Keratinocyte (primary cell): ENCODE results near the gene UNC93A.
"Not testable (repeated sequence)": the region's sequence is repeated elsewhere in the genome, so short reads cannot be mapped to it uniquely, and the experiment has no call there.

Experiments used
- CTCF ChIP-seq, 3 experiments: IDR thresholded peaks in 1 of 3; conservative IDR thresholded peaks in 1 of 3; optimal IDR thresholded peaks in 1 of 3; 2 replicates in 2 of 3; 3 replicates in 1 of 3; pipeline versions ENCODE3 to v1.5.1; 2011; ENCODE audit warnings: low read length in 3 of 3, mild to moderate bottlenecking in 3 of 3, moderate library complexity in 2 of 3, control low read depth in 1 of 3, inconsistent platforms in 1 of 3; ENCODE audit not compliant: insufficient read depth in 2 of 3; ENCODE audit errors: extremely low read depth in 1 of 3
- EZH2 ChIP-seq: IDR thresholded peaks from one replicate; pipeline ENCODE4 v1.6.1; 2012; ENCODE audit warnings: inconsistent platforms, mild to moderate bottlenecking, low read length, moderate library complexity

GRCh38 chr6:167242135-167242506 is 49.0 kb upstream of the UNC93A start:
- TF ChIP-seq EZH2; CTCF (optimal IDR thresholded peaks at IDR 0.05 in 1 of 3, IDR thresholded peaks at IDR 0.05 in 1 of 3, conservative IDR thresholded peaks at IDR 0.05 in 1 of 3; ENCODE audit: extremely low read depth in 1 of 3, insufficient read depth in 2 of 3, low read length in 3 of 3): not testable (repeated sequence)
